OCI-LY3 (cell line): ENCODE results near the gene IRGQ.

Experiments used
- H2AFZ ChIP-seq: fragments of 200-600, 300-600 bp; shearing (Covaris generic); 2 replicates; pipeline ENCODE4 v1.6.0; 2014; ENCODE audit warnings: antibody characterized with exemption, low read depth, low read length
- H3K27ac ChIP-seq: fragments of 200-600, 300-600 bp; sonication (generic); 2 replicates; pipeline ENCODE4 v1.5.1; 2014; ENCODE audit warnings: mild to moderate bottlenecking, low read length, moderate library complexity, mixed read lengths
- H3K27me3 ChIP-seq: fragments of 200-600, 300-600 bp; sonication (generic); 2 replicates; pipeline ENCODE4 v1.6.1; 2014; ENCODE audit warnings: low read depth, low read length, mixed read lengths
- H3K36me3 ChIP-seq: fragments of 200-600, 300-600 bp; sonication (generic); replicated peaks from 2 replicates; pipeline ENCODE3; 2014; ENCODE audit warnings: low read depth, low read length, mixed read lengths
- H3K4me1 ChIP-seq: fragments of 300-600, 200-600 bp; sonication (generic); 2 replicates; pipeline ENCODE4 v1.6.1; 2014; ENCODE audit warnings: low read length, mixed read lengths
- H3K4me2 ChIP-seq: fragments of 200-600, 300-600 bp; sonication (generic); 2 replicates; pipeline ENCODE4 v1.6.1; 2014; ENCODE audit warnings: low read length, mixed read lengths
- H3K4me3 ChIP-seq: fragments of 300-600, 200-600 bp; sonication (generic); 2 replicates; pipeline ENCODE4 v1.5.1; 2014; ENCODE audit warnings: antibody characterized with exemption, mild to moderate bottlenecking, low read length, moderate library complexity
- H3K79me2 ChIP-seq: fragments of 300-600, 200-600 bp; shearing (Covaris generic); 2 replicates; pipeline ENCODE4 v1.6.1; 2014; ENCODE audit warnings: mild to moderate bottlenecking, low read length, mixed read lengths
- H3K9ac ChIP-seq: fragments of 300-600, 200-600 bp; shearing (Covaris generic); 2 replicates; pipeline ENCODE4 v1.6.0; 2014; ENCODE audit warnings: mild to moderate bottlenecking, low read length, moderate library complexity
- H3K9me3 ChIP-seq: fragments of 200-600, 300-600 bp; shearing (Covaris generic); 2 replicates; pipeline ENCODE4 v1.6.1; 2014; ENCODE audit warnings: low read length, mixed read lengths; ENCODE audit not compliant: insufficient read depth
- H4K20me1 ChIP-seq: fragments of 200-600, 300-600 bp; sonication (generic); 2 replicates; pipeline ENCODE4 v1.6.1; 2016; ENCODE audit warnings: low read length, mixed read lengths; ENCODE audit not compliant: insufficient read depth
- EZH2phosphoT487 ChIP-seq: fragments of 200-600 bp; shearing (Covaris generic); IDR thresholded peaks from 2 replicates; pipeline ENCODE4 v1.6.1; 2018; ENCODE audit warnings: antibody characterized with exemption, mixed run types, low read depth
- TF ChIP-seq, protein P1 (sequence below): fragments of 200-600, 300-600 bp; sonication (generic); IDR thresholded peaks from 2 replicates; pipeline ENCODE4 v1.5.1; 2014; ENCODE audit warnings: antibody characterized with exemption, low read length, low read depth

The IRGQ gene

DNA sequence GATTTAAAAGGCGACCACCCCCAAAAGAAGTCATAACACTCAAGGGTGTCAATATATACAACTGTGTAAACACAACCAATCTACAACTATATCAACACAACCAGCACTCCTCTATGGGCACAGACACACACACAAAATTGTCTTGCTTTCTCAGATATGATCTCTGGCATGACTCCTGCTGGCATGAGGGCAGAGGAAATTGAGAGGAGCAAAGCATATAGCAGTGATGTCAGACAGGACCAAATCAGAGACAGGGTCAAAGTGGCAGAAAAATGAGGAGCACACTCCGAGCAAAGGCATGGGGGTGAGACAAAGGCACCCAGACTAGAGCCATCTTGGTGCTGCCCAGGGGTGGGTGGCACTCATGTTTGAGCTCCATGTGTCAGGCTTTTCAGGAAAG, 9.6 kb downstream of the IRGQ start:
- H4K20me1 ChIP-seq: no peaks in the 10 kb centered on the region
- peaks cover 24% of the 10 kb centered on the region for H3K36me3 ChIP-seq
- no peaks in the 10 kb centered on the region for H3K4me1 ChIP-seq
- no peak overlapping the region for H3K4me2 ChIP-seq
- TF ChIP-seq, protein P1, sequence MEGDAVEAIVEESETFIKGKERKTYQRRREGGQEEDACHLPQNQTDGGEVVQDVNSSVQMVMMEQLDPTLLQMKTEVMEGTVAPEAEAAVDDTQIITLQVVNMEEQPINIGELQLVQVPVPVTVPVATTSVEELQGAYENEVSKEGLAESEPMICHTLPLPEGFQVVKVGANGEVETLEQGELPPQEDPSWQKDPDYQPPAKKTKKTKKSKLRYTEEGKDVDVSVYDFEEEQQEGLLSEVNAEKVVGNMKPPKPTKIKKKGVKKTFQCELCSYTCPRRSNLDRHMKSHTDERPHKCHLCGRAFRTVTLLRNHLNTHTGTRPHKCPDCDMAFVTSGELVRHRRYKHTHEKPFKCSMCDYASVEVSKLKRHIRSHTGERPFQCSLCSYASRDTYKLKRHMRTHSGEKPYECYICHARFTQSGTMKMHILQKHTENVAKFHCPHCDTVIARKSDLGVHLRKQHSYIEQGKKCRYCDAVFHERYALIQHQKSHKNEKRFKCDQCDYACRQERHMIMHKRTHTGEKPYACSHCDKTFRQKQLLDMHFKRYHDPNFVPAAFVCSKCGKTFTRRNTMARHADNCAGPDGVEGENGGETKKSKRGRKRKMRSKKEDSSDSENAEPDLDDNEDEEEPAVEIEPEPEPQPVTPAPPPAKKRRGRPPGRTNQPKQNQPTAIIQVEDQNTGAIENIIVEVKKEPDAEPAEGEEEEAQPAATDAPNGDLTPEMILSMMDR: no peak
- no peak for TF ChIP-seq EZH2phosphoT487
- no peak overlapping the region for H3K27ac ChIP-seq
- H2AFZ ChIP-seq: no peak overlapping the region
- H3K4me3 ChIP-seq: no peak overlapping the region
- H3K9me3 ChIP-seq: no peaks in the 10 kb centered on the region
- no peaks in the 10 kb centered on the region for H3K79me2 ChIP-seq
- no peaks in the 10 kb centered on the region for H3K27me3 ChIP-seq
- H3K9ac ChIP-seq: no peak overlapping the region

- Histone ChIP-seq H3K9ac (no peak overlapping the region), H3K79me2 (no peaks in the 10 kb centered on the region), H2AFZ (no peak overlapping the region), H3K4me2 (no peak overlapping the region), H3K4me3 (no peak overlapping the region), H3K4me1 (no peaks in the 10 kb centered on the region), H3K27me3 (no peaks in the 10 kb centered on the region), H4K20me1 (no peaks in the 10 kb centered on the region), H3K36me3 (peaks cover 18% of the 10 kb centered on the region), H3K27ac (no peak overlapping the region), H3K9me3 (no peaks in the 10 kb centered on the region)
- no peak for TF ChIP-seq EZH2phosphoT487
- TF ChIP-seq, protein P1: no peak
These were observed 11.4 kb downstream of the IRGQ start for GRCh38 chr19:43584484-43584883.

- Histone ChIP-seq H3K79me2 (no peaks in the 10 kb centered on the region), H4K20me1 (no peaks in the 10 kb centered on the region), H3K9me3 (no peaks in the 10 kb centered on the region), H3K9ac (no peak overlapping the region), H3K4me2 (no peak overlapping the region), H3K36me3 (peaks cover 14% of the 10 kb centered on the region), H2AFZ (no peak overlapping the region), H3K27me3 (no peaks in the 10 kb centered on the region; the same call in 1 of the 2 replicates), H3K27ac (no peak overlapping the region), H3K4me3 (no peak overlapping the region), H3K4me1 (no peaks in the 10 kb centered on the region)
- no peak for TF ChIP-seq EZH2phosphoT487
- TF ChIP-seq, protein P1: no peak
These were observed 13.4 kb downstream of the IRGQ start for GRCh38 chr19:43582495-43582894.

DNA sequence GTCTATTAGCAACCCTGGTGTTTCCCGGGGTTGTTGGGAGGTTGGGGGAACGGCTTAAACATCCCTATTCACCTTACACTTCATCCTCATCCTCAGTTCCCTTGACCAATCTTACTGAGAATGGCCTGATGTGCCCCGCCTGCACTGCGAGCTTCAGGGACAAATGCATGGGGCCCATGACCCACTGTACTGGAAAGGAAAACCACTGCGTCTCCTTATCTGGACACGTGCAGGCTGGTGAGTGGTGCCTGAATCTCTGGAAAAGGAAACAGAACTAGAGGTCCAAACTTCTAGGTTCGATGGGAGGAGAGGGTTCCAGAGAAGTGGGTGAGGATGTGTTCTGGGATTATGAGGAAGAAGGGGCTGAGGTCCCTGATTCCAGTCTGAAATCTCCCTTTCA, 14.5 kb downstream of the IRGQ start:
- TF ChIP-seq EZH2phosphoT487: no peak
- TF ChIP-seq, protein P1: no peak
- H3K4me3 ChIP-seq: no peak overlapping the region
- H3K4me2 ChIP-seq: no peak overlapping the region
- H4K20me1 ChIP-seq: no peaks in the 10 kb centered on the region
- H3K9ac ChIP-seq: no peak overlapping the region
- H3K27me3 ChIP-seq: no peaks in the 10 kb centered on the region; the same call in 1 of the 2 replicates
- no peaks in the 10 kb centered on the region for H3K79me2 ChIP-seq
- no peaks in the 10 kb centered on the region for H3K9me3 ChIP-seq
- H3K36me3 ChIP-seq: peaks cover 11% of the 10 kb centered on the region
- H3K4me1 ChIP-seq: no peaks in the 10 kb centered on the region
- no peak overlapping the region for H3K27ac ChIP-seq
- no peak overlapping the region for H2AFZ ChIP-seq
